K562 (cell line): ENCODE data around the gene FAM110D. TPM values are rescaled to one million over a fixed set of nuclear protein-coding genes. Genes with fewer than 3 reads are reported as not detected.

Experiments
- ATF1 ChIP-seq, 2 experiments: fragments of 450-650 bp in 1 of 2; IDR thresholded peaks; 2 replicates each; pipeline ENCODE4 v1.6.1; 2016; ENCODE audit warnings: missing compliant biosample characterization in 1 of 2, missing genetic modification characterization in 1 of 2
- CREM ChIP-seq: IDR thresholded peaks from 2 replicates; pipeline ENCODE4 v1.6.1; 2014; ENCODE audit warnings: antibody characterized with exemption, low read depth
- ELF1 ChIP-seq: fragments of 200-800 bp; sonication (Bioruptor generic); IDR thresholded peaks from 2 replicates; pipeline ENCODE4 v1.6.1; 2016; ENCODE audit warnings: missing genetic modification characterization, missing compliant biosample characterization
- ERF ChIP-seq: fragments of 450-650 bp; formaldehyde crosslinking; IDR thresholded peaks from 2 replicates; pipeline ENCODE4 v1.4.0; 2020; ENCODE audit warnings: mild to moderate bottlenecking, mixed read lengths
- ETS2 ChIP-seq: IDR thresholded peaks from 2 replicates; pipeline ENCODE4 v1.6.1; 2016; ENCODE audit warnings: borderline replicate concordance, missing genetic modification characterization, mild to moderate bottlenecking, moderate library complexity, missing compliant biosample characterization; ENCODE audit not compliant: poor library complexity, severe bottlenecking
- POLR2H ChIP-seq: IDR thresholded peaks from 2 replicates; pipeline ENCODE4 v1.6.1; 2016; ENCODE audit warnings: missing genetic modification characterization, low read depth, mild to moderate bottlenecking, control low read depth, missing compliant biosample characterization, moderate library complexity
- PREB ChIP-seq: sonication (generic); formaldehyde crosslinking; IDR thresholded peaks from 2 replicates; pipeline ENCODE4 v1.8.1; 2023; ENCODE audit warnings: mild to moderate bottlenecking, missing genetic modification reagents
- RB1 ChIP-seq: fragments of 450-650 bp; IDR thresholded peaks from 2 replicates; pipeline ENCODE4 v1.6.1; 2017; ENCODE audit warnings: low read depth, mild to moderate bottlenecking
- REST ChIP-seq, 2 experiments: fragments of 450-650 bp; formaldehyde crosslinking in 1 of 2; IDR thresholded peaks; 2 replicates each; pipeline versions ENCODE4 v1.4.0 to v1.6.1; 2014 to 2020; ENCODE audit warnings: mild to moderate bottlenecking in 2 of 2, borderline replicate concordance in 1 of 2, low read depth in 1 of 2
- ZBTB7A ChIP-seq: IDR thresholded peaks from 2 replicates; pipeline ENCODE4 v1.6.1; 2011; ENCODE audit warnings: low read depth, mild to moderate bottlenecking, low read length, moderate library complexity, borderline replicate concordance; ENCODE audit not compliant: control insufficient read depth
- ZNF592 ChIP-seq: fragments of 450-650 bp; IDR thresholded peaks from 2 replicates; pipeline ENCODE4 v1.6.1; 2017; ENCODE audit warnings: antibody characterized with exemption, mild to moderate bottlenecking
- polyA plus RNA-seq, 8 experiments: library from polyadenylated mRNA; depleted of rRNA in 4 of 8; stranded (reverse) in 5 of 8; unstranded in 3 of 8; fragments of >200 nt; fragmentation: Nextera tagmentation in 2 of 8; fragmentation: Illumina TruSeq in 1 of 8; extraction: Ambion mirVana in 2 of 8; extraction: Trizol in 1 of 8; gene quantifications; 2 replicates each; pipeline versions ENCODE4 v1.2.1 to v1.2.3, GENCODE V29; 2011 to 2014; ENCODE audit warnings: inconsistent platforms in 1 of 8, missing spikeins in 1 of 8
- total RNA-seq, 7 experiments: library from RNA; depleted of rRNA in 6 of 7; stranded (reverse); fragments of >200 nt in 6 of 7; fragmentation: Illumina TruSeq in 2 of 7; extraction: Trizol in 2 of 7; gene quantifications; 2 replicates each; pipeline versions ENCODE4 v1.2.1 to v1.2.3, GENCODE V29; 2011 to 2021; ENCODE audit warnings: low replicate concordance in 1 of 7

The FAM110D gene
- total and polyA plus RNA-seq, 9 of the 15 experiments (the other 6 are each of a cell fraction or from before 2014, with no cell fraction given), result 0.04 to 1.1 (median 0.33) TPM

- peak; percentile 99 for TF ChIP-seq PREB (CRISPR knock-in tag)
- peak; percentile 35; the same call in 1 of the 2 replicates for TF ChIP-seq ZBTB7A
- no peak for TF ChIP-seq ATF1 (CRISPR knock-in tag; IDR thresholded peaks at IDR 0.05)
- TF ChIP-seq ATF1 (tag; IDR thresholded peaks at IDR 0.05), result 0 out of 2 replicates have a peak, but pooled peaks have one; percentile 38
- TF ChIP-seq ELF1, result peak; percentile 32; the same call in 1 of the 2 replicates
- peak; percentile 97 for TF ChIP-seq REST (IDR thresholded peaks at IDR 0.05; ENCODE audit: borderline replicate concordance)
- no peak for TF ChIP-seq REST (CRISPR knock-in tag; IDR thresholded peaks at IDR 0.05; ENCODE audit: low read depth)
- TF ChIP-seq RB1, result peak; percentile 81; the same call in 1 of the 2 replicates
- peak; percentile 81 for TF ChIP-seq ZNF592
- no peak for TF ChIP-seq POLR2H (tag)
- TF ChIP-seq ERF (CRISPR knock-in tag), result no peak
- no peak for TF ChIP-seq ETS2 (tag)
- peak; percentile 35; the same call in 1 of the 2 replicates for TF ChIP-seq CREM
These were observed 13.6 kb upstream of the FAM110D start (continued) for GRCh38 chr1:26145041-26145959.
